ENCODE results near the gene RNASE8. TPM values are rescaled to one million over a fixed set of nuclear protein-coding genes. Genes with fewer than 3 reads are reported as not detected.

RNASE8 gene
- total RNA-seq, 2 experiments from 2014 or later: not detected

DNA sequence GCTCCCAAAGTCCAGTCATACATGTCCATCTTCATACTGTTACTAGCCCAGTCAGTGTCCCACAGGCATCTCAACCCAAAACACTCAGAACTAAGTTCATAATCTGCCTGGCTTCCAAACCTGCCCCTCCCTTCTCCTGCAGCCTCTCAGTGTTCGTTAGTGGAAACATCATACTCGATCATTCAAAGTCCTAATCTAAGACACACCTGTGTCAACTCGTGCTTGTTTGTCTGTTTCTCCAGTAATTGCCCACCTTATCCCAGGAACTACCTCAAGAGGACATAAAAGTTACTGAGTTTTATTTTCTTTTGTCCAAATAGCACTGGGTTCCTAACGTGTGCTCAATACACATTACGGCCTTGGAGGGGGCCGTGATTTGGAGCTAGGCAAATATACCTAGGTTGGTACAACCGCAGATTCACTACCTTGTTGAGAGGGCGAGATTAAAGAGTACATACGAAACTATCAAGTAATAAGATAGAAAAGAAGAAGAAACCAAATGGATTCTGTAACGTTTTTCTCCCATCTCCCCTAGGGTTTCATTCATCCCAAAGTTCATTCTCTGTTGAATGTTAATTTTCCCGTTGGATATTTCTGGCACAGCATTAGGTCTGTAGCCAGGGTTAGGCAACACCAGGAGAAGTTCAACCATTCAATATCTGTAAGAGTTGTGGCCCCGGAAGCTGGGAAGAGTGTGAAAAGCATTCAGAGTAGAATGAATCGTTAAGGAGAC is 3.2 kb downstream of the RNASE8 start:
- ATAC-seq (no peak), DNase-seq (no peak)
- no peak overlapping the region for H3K27ac Mint-ChIP-seq
- intact Hi-C loops (cut with micrococcal nuclease): no loop called here
- no peaks in the 10 kb centered on the region for H3K9me3 Mint-ChIP-seq
- H3K4me1 Mint-ChIP-seq (ENCODE audit: low read depth): no peaks in the 10 kb centered on the region
- H3K27me3 Mint-ChIP-seq: peaks cover 23% of the 10 kb centered on the region
- TF ChIP-seq, protein P1, sequence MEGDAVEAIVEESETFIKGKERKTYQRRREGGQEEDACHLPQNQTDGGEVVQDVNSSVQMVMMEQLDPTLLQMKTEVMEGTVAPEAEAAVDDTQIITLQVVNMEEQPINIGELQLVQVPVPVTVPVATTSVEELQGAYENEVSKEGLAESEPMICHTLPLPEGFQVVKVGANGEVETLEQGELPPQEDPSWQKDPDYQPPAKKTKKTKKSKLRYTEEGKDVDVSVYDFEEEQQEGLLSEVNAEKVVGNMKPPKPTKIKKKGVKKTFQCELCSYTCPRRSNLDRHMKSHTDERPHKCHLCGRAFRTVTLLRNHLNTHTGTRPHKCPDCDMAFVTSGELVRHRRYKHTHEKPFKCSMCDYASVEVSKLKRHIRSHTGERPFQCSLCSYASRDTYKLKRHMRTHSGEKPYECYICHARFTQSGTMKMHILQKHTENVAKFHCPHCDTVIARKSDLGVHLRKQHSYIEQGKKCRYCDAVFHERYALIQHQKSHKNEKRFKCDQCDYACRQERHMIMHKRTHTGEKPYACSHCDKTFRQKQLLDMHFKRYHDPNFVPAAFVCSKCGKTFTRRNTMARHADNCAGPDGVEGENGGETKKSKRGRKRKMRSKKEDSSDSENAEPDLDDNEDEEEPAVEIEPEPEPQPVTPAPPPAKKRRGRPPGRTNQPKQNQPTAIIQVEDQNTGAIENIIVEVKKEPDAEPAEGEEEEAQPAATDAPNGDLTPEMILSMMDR (IDR thresholded peaks at IDR 0.05): no peak
- no peaks in the 10 kb centered on the region for H3K36me3 Mint-ChIP-seq (ENCODE audit: low read depth)
- ChIA-PET CTCF (interaction anchor here (0.9 to 2.9 kb wide), 5 partner anchors 28 to 46 kb away, joined by 3 to 13 read pairs (median 9); no protein-coding TSS in a partner anchor), POLR2A (no interaction called here)
- no peak overlapping the region for H3K4me3 Mint-ChIP-seq

DNA sequence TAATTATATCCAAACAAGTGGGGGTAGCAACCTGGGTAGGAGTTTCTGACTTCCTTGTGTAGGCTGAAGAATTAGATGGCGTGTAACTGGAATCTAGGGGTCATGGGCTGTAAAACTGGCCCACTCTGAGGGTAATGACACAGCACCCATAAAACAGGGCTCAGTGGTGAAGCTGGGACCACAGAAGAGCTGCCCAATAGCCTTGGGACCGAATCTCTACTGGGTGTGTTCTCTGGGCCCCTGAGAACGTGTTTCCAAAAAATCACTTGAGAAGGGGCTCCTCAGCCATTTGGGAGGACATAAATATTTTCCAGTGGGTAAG is 3.7 kb downstream of the RNASE8 start:
- intact Hi-C loops (cut with micrococcal nuclease): no loop called here
- ChIA-PET POLR2A (no interaction called here), CTCF (interaction anchor here (0.9 to 2.9 kb wide), 5 partner anchors 28 to 47 kb away, joined by 3 to 13 read pairs (median 9); no protein-coding TSS in a partner anchor)
- Mint-ChIP-seq H3K36me3 (ENCODE audit: low read depth) (no peaks in the 10 kb centered on the region), H3K4me1 (ENCODE audit: low read depth) (no peaks in the 10 kb centered on the region), H3K9me3 (no peaks in the 10 kb centered on the region), H3K4me3 (no peak overlapping the region), H3K27ac (no peak overlapping the region), H3K27me3 (peaks cover 25% of the 10 kb centered on the region)
- ATAC-seq (no peak), DNase-seq (no peak)
- TF ChIP-seq, protein P1 (IDR thresholded peaks at IDR 0.05): no peak

DNA sequence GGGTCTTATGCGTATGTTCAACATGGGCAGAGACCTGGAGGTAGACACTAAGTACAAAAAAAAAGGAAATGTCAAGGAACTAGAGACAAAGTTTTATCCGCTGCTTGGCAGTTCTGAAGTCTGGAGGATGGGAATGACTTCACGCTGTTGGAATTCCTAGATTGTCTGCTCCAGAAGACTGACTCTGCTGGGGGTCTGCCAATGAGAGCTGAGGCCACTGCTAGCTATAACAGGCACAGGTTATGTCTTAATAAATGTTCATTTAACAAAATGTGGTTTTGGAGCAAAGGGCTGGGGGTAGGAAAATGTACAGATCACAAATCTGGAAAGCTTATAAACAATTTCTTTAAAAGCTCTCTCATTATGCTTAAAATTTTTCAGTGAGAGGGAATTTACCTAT is 5.9 kb downstream of the RNASE8 start:
- H3K27ac Mint-ChIP-seq: no peak overlapping the region
- no peak overlapping the region for H3K4me3 Mint-ChIP-seq
- POLR2A ChIA-PET: interaction anchor here (0.5 kb wide), 1 partner anchor 289 kb away, joined by 3 read pairs; no protein-coding TSS in a partner anchor
- no peaks in the 10 kb centered on the region for H3K9me3 Mint-ChIP-seq
- H3K4me1 Mint-ChIP-seq (ENCODE audit: low read depth): peaks cover under 1% of the 10 kb centered on the region
- ATAC-seq (no peak), DNase-seq (no peak)
- no peaks in the 10 kb centered on the region for H3K36me3 Mint-ChIP-seq (ENCODE audit: low read depth)
- H3K27me3 Mint-ChIP-seq: peaks cover 40% of the 10 kb centered on the region
- intact Hi-C loops (cut with micrococcal nuclease): no loop called here
- CTCF ChIA-PET: interaction anchor here (0.8 to 1.1 kb wide), 2 partner anchors 29 to 41 kb away, joined by 3 read pairs; no protein-coding TSS in a partner anchor
- TF ChIP-seq, protein P1 (IDR thresholded peaks at IDR 0.05): no peak

DNA sequence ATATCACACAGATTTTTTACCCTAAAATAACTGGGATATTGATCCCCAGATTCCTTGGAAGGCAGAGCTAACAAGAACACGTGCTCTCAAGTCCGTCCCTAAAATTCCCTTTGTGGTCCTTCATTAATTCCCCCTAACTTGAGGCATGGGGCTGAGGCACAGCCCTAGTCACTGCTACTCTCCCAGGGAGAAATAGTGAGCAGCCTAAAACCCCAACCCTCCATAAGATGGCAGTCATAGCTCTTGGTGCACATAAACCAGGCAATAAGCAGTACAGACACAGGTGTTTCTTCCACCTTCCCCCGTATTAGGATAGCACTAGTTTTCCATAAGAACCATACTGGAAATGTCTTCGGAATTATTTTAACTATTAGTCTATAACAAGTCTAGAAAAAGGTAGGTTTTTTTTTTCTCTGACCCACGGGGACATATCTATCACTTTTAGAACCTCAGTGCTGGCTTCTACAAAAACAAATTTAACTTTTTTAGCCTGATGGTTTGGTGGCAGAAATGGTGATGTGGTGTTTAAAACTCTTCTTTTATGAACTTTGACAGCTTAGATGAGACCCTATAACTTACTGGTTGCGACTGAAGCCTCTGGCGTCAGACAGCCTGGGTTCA is 9.4 kb downstream of the RNASE8 start:
- Mint-ChIP-seq H3K27me3 (peaks cover 58% of the 10 kb centered on the region), H3K36me3 (ENCODE audit: low read depth) (no peaks in the 10 kb centered on the region), H3K27ac (no peak overlapping the region), H3K4me1 (ENCODE audit: low read depth) (peaks cover 29% of the 10 kb centered on the region), H3K4me3 (no peak overlapping the region), H3K9me3 (no peaks in the 10 kb centered on the region)
- TF ChIP-seq, protein P1 (IDR thresholded peaks at IDR 0.05): no peak
- ATAC-seq (no peak), DNase-seq (no peak)
- intact Hi-C loops (cut with micrococcal nuclease): no loop called here
- CTCF ChIA-PET: interaction anchor here (1.0 to 5.3 kb wide), 10 partner anchors 17 to 96 kb away, joined by 3 to 121 read pairs (median 18); partner anchors contain the start of genes SLC39A2 and TMEM253
- POLR2A ChIA-PET: interaction anchor here (1.0 to 1.2 kb wide), 2 partner anchors 31 to 38 kb away, joined by 3 to 4 read pairs; no protein-coding TSS in a partner anchor

All from activated CD8-positive, alpha-beta T cell treated with anti-CD3 and anti-CD28 coated beads for 36 hours (primary cell).